Gastrocnemius medialis (tissue), 4 donors: ENCODE results near the gene MAP7D2. TPM values are rescaled to one million over a fixed set of nuclear protein-coding genes. Genes with fewer than 3 reads are reported as not detected.

ENCODE experiments used
- ATAC-seq, 2 donors: fragments of 150-250 bp; one replicate each; pipeline ENCODE4 v1.9.1; 2016
- DNase-seq, 2 donors: peaks; one replicate each; pipeline ENCODE4 v3.0.0-alpha.2; 2019
- H3K27ac ChIP-seq, 4 donors: fragments of 200-600 bp; sonication (generic); 1 replicate in 1 of 4; 2 replicates in 3 of 4; pipeline ENCODE4 v1.5.1; 2016 to 2018; ENCODE audit warnings: mild to moderate bottlenecking in 2 of 4, moderate library complexity in 1 of 4
- H3K27me3 ChIP-seq, 3 donors: fragments of 200-600 bp; sonication (generic) in 2 of 3; 1 replicate in 1 of 3; 2 replicates in 2 of 3; pipeline versions ENCODE4 v1.5.1 to v1.6.0; 2016 to 2019; ENCODE audit warnings: mild to moderate bottlenecking in 1 of 3, moderate library complexity in 1 of 3
- H3K36me3 ChIP-seq, 2 donors: fragments of 200-600 bp; sonication (generic) in 1 of 2; one replicate each; pipeline ENCODE4 v1.5.1; 2017 to 2018
- H3K4me1 ChIP-seq, 2 donors: fragments of 200-600 bp; sonication (generic) in 1 of 2; one replicate each; pipeline ENCODE4 v1.5.1; 2016 to 2017; ENCODE audit warnings: mild to moderate bottlenecking in 2 of 2
- H3K4me3 ChIP-seq, 4 donors: fragments of 200-600 bp; sonication (generic) in 3 of 4; 1 replicate in 1 of 4; 2 replicates in 3 of 4; pipeline ENCODE4 v1.5.1; 2016 to 2019; ENCODE audit warnings: mild to moderate bottlenecking in 2 of 4
- H3K9me3 ChIP-seq, 3 donors: fragments of 200-600 bp; sonication (generic) in 2 of 3; 1 replicate in 1 of 3; 2 replicates in 2 of 3; pipeline ENCODE4 v1.5.1; 2016 to 2019
- POLR2A ChIP-seq, 2 donors: fragments of 450-650 bp; IDR thresholded peaks; one replicate each; pipeline ENCODE4 v1.6.1; 2017; ENCODE audit warnings: antibody characterized with exemption in 2 of 2, mild to moderate bottlenecking in 2 of 2, moderate library complexity in 2 of 2
- in situ Hi-C, 4 donors: fragments of 200-750 bp; cut with MboI; loops; one replicate each; pipeline versions ENCODE4 v1.15.0 to v1.8.0; 2017; ENCODE audit warnings: low sequenced_read_pairs in 4 of 4
- intact Hi-C: fragments of 100-400 bp; cut with DNase I; formaldehyde crosslinking; loops from one replicate; pipeline ENCODE4 v1.15.1; 2023; ENCODE audit warnings: low total_unique reads
- total RNA-seq, 4 donors: library from RNA; depleted of rRNA; stranded (reverse); fragments of >200 nt; gene quantifications; one replicate each; pipeline versions ENCODE4 v1.1.0 to v1.2.3, GENCODE V29; 2016
- TF ChIP-seq, protein P1 (sequence below), 5 experiments: fragments of 450-650 bp in 3 of 5; fragments of 200-600 bp in 2 of 5; sonication (generic) in 2 of 5; IDR thresholded peaks in 4 of 5; conservative IDR thresholded peaks in 1 of 5; 1 replicate in 4 of 5; 2 replicates in 1 of 5; pipeline ENCODE4 v1.5.1; 2016 to 2019; ENCODE audit warnings: antibody characterized with exemption in 5 of 5, mild to moderate bottlenecking in 3 of 5, moderate library complexity in 3 of 5

Gene MAP7D2
- total RNA-seq, 4 donors from 2014 or later, result 0.13 to 0.51 (median 0.47) TPM; not detected in 1

DNA sequence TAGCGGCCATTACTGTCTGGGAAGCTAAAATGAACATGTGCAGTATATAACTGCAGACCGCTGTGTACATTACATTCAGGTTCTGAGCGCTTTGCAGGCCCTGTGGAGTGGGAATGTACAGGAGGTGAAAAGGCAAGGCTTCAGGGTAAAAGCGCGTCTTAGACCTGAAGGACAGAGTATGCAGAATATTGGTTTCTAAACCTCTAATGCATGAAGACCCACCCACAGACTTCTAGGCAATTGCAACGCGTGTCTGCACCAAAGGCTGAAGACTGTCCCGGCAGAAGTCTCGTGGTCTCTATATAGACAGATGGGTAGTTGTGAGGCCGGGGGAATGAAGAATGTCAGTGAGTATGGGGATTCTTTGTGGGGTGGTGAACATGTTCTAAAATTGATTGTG lies 5.4 kb downstream of the MAP7D2 start:
- intact Hi-C loops (no loop called here), in situ Hi-C loops (no loop called here)
- DNase-seq, result no peak

DNA sequence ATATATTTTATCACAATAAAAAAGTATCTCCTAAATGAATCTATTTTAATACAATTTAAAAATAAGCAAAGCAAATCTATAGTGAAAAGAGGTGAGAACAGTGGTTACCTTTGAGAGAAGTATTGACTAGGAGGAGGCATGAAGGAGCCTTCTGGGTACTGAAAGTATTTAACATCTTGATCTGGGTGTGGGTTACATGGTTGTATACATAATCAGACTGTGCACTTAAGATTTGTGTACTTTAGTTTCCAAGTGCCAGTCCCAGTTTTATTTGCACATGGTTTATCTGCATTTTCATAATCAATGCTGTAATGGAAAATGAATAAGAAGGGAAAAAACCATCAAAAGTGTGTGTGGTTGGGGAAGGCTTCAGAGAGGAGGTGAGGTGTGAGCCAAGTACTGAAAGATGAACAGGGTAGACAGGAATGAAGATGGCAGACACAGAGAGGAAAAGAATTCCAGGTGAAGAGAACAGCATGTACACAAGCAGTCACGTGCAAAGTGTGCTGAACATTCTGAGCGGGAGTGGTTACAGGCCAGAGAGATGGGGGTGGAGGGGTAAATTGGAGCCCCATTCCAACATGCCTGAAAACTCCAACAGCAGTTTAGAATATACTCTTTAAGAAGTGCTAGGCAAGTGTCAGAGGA lies 14.6 kb downstream of the MAP7D2 start:
- Histone ChIP-seq H3K4me1 (no peaks in the 10 kb centered on the region), H3K4me3 (no peak overlapping the region), H3K9me3 (no peaks in the 10 kb centered on the region), H3K27me3 (no peaks in the 10 kb centered on the region), H3K27ac (no peak overlapping the region), H3K36me3 (no peaks in the 10 kb centered on the region)
- DNase-seq (no peak), ATAC-seq (no peak)
- in situ Hi-C loops (no loop called here), intact Hi-C loops (no loop called here)
- TF ChIP-seq POLR2A (IDR thresholded peaks at IDR 0.05), result no peak
- TF ChIP-seq, protein P1, sequence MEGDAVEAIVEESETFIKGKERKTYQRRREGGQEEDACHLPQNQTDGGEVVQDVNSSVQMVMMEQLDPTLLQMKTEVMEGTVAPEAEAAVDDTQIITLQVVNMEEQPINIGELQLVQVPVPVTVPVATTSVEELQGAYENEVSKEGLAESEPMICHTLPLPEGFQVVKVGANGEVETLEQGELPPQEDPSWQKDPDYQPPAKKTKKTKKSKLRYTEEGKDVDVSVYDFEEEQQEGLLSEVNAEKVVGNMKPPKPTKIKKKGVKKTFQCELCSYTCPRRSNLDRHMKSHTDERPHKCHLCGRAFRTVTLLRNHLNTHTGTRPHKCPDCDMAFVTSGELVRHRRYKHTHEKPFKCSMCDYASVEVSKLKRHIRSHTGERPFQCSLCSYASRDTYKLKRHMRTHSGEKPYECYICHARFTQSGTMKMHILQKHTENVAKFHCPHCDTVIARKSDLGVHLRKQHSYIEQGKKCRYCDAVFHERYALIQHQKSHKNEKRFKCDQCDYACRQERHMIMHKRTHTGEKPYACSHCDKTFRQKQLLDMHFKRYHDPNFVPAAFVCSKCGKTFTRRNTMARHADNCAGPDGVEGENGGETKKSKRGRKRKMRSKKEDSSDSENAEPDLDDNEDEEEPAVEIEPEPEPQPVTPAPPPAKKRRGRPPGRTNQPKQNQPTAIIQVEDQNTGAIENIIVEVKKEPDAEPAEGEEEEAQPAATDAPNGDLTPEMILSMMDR (IDR thresholded peaks at IDR 0.05 in 4 of 5, conservative IDR thresholded peaks at IDR 0.05 in 1 of 5), result no peak

More for the DNA sequence above, 5.4 kb downstream of the MAP7D2 start:
- Histone ChIP-seq H3K4me3 (no peak overlapping the region), H3K27me3 (peaks cover 0 to 8% (median 7%) of the 10 kb centered on the region in 3 donors), H3K4me1 (peaks cover 0 to 1% of the 10 kb centered on the region in 2 donors), H3K27ac (no peak overlapping the region), H3K36me3 (no peaks in the 10 kb centered on the region), H3K9me3 (no peaks in the 10 kb centered on the region)
- ATAC-seq, result no peak
- TF ChIP-seq, protein P1 (IDR thresholded peaks at IDR 0.05 in 4 of 5, conservative IDR thresholded peaks at IDR 0.05 in 1 of 5), result no peak
- TF ChIP-seq POLR2A (IDR thresholded peaks at IDR 0.05), result no peak

DNA sequence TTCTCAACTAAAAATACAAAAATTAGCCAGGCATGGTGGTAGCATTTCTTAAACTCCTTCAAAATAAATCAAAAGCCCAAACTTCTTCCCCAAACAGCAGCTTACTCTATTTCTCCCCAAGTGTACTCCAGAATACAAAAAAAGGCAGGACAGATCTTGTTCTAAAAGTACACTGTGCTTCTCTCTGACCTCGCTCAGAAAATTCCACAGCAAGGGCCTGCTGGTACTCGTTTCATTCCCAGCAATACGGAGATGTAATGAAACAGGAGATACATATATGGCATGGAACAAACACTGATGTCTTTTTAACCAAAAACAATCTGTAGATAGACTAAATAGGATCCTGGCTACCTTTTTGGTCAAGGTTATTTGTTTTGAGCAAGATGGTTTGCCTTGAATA lies 25.2 kb downstream of the MAP7D2 start:
- intact Hi-C loops (no loop called here), in situ Hi-C loops (no loop called here)
- no peaks in the 10 kb centered on the region for H3K36me3 ChIP-seq
- TF ChIP-seq, protein P1 (IDR thresholded peaks at IDR 0.05 in 4 of 5, conservative IDR thresholded peaks at IDR 0.05 in 1 of 5), result no peak
- no peak for TF ChIP-seq POLR2A (IDR thresholded peaks at IDR 0.05)
- H3K9me3 ChIP-seq, result no peaks in the 10 kb centered on the region
- H3K4me3 ChIP-seq, result no peak overlapping the region
- DNase-seq (no peak), ATAC-seq (no peak)
- no peaks in the 10 kb centered on the region for H3K4me1 ChIP-seq
- H3K27ac ChIP-seq, result no peak overlapping the region
- no peaks in the 10 kb centered on the region for H3K27me3 ChIP-seq

DNA sequence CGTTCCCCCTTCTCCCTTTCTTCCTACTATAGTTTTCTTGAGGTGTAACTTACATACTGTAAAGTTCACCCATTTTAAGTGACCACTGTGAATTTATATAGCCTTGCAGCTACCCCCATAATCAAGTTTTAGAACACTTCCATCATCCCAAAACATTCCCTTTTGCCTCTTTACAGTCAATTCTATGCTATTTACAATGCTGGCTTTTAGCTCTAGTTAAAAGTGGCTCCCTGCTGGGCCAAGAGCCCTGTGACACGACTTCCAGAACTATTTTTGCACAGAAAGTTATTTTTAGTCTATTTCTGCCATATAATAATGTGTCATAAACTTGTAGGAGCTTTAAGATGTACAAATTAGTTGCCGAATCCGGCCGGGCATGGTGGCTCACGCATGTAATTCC lies 26.9 kb downstream of the MAP7D2 start:
- Histone ChIP-seq H3K4me3 (no peak overlapping the region), H3K4me1 (no peaks in the 10 kb centered on the region), H3K9me3 (no peaks in the 10 kb centered on the region), H3K36me3 (no peaks in the 10 kb centered on the region), H3K27ac (no peak overlapping the region), H3K27me3 (no peaks in the 10 kb centered on the region)
- DNase-seq, result no peak
- ATAC-seq, result no peak
- intact Hi-C loops, result no loop called here
- TF ChIP-seq, protein P1 (IDR thresholded peaks at IDR 0.05 in 4 of 5, conservative IDR thresholded peaks at IDR 0.05 in 1 of 5), result no peak
- no peak for TF ChIP-seq POLR2A (IDR thresholded peaks at IDR 0.05)
- in situ Hi-C loops, result no loop called here

DNA sequence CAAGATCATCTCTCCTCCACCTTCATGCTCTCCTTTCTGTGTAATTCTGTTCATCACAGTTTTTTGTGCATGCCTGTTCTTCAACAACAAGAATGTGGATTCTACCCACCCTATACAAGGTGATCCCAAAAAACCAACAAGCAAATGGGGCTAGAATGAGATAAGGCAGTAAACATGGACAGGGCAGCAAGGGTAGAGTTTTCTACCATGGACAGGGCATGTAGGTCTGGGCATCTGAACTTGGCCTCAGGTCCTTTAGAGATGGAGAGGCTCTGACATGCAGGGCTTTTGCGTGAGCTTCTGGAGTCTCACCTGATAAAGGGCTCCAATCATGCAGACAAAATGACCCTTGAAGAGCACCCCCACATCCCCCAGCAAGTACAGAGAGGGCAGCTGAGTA lies 36.4 kb downstream of the MAP7D2 start:
- no peaks in the 10 kb centered on the region for H3K9me3 ChIP-seq
- no peak for TF ChIP-seq POLR2A (IDR thresholded peaks at IDR 0.05)
- TF ChIP-seq, protein P1 (IDR thresholded peaks at IDR 0.05 in 4 of 5, conservative IDR thresholded peaks at IDR 0.05 in 1 of 5), result no peak
- DNase-seq (no peak), ATAC-seq (no peak)
- no peak overlapping the region for H3K4me3 ChIP-seq
- H3K4me1 ChIP-seq, result no peaks in the 10 kb centered on the region
- in situ Hi-C loops (no loop called here), intact Hi-C loops (no loop called here)
- H3K27me3 ChIP-seq, result no peaks in the 10 kb centered on the region
- no peaks in the 10 kb centered on the region for H3K36me3 ChIP-seq
- H3K27ac ChIP-seq, result no peak overlapping the region
